Type B pancreatic cell (in vitro differentiated cells): ENCODE data around the gene AQP12B. TPM values are rescaled to one million over a fixed set of nuclear protein-coding genes. Genes with fewer than 3 reads are reported as not detected.

ENCODE experiments used
- DNase-seq: peaks from one replicate; pipeline ENCODE4 v3.0.0; 2021; ENCODE audit warnings: mixed read lengths; ENCODE audit not compliant: unreplicated experiment; ENCODE audit errors: extremely low spot score
- H3K27ac Mint-ChIP-seq: 2 replicates; pipeline ENCODE4 v1.8.0; 2021; ENCODE audit warnings: mild to moderate bottlenecking, mixed read lengths
- H3K27me3 Mint-ChIP-seq: 2 replicates; pipeline ENCODE4 v1.8.0; 2021; ENCODE audit warnings: mixed read lengths
- H3K36me3 Mint-ChIP-seq: 2 replicates; pipeline ENCODE4 v1.8.0; 2021; ENCODE audit warnings: mixed read lengths
- H3K4me1 Mint-ChIP-seq: one replicate; pipeline ENCODE4 v1.8.0; 2021; ENCODE audit warnings: mixed read lengths; ENCODE audit not compliant: unreplicated experiment
- H3K4me3 Mint-ChIP-seq: 2 replicates; pipeline ENCODE4 v1.8.0; 2021; ENCODE audit warnings: mild to moderate bottlenecking, mixed read lengths
- H3K9me3 Mint-ChIP-seq: 2 replicates; pipeline ENCODE4 v1.8.0; 2021; ENCODE audit warnings: mixed read lengths
- CTCF ChIP-seq: fragments of 200-600 bp; sonication (generic); conservative IDR thresholded peaks from 2 replicates; pipeline ENCODE4 v1.5.0; 2021; ENCODE audit warnings: antibody characterized with exemption, mild to moderate bottlenecking
- total RNA-seq: library from RNA; stranded (reverse); gene quantifications from 2 replicates; pipeline ENCODE4 v1.2.1, GENCODE V29; 2021; ENCODE audit warnings: low replicate concordance

AQP12B gene
- total RNA-seq, 1 donor from 2014 or later, result 0.43 TPM

GRCh38 chr2:240637116-240637900 lies 45.4 kb downstream of the AQP12B start:
- H3K4me3 Mint-ChIP-seq, result no peak overlapping the region
- no peaks in the 10 kb centered on the region for H3K4me1 Mint-ChIP-seq
- H3K27me3 Mint-ChIP-seq, result peaks cover 28% of the 10 kb centered on the region
- no peak overlapping the region for H3K27ac Mint-ChIP-seq
- DNase-seq, result peak; percentile 66
- no peak for TF ChIP-seq CTCF
- H3K36me3 Mint-ChIP-seq, result no peaks in the 10 kb centered on the region
- peaks cover 8% of the 10 kb centered on the region for H3K9me3 Mint-ChIP-seq

GRCh38 chr2:240636563-240637115 lies 46.0 kb downstream of the AQP12B start:
- Mint-ChIP-seq H3K4me1 (no peaks in the 10 kb centered on the region), H3K27ac (no peak overlapping the region), H3K4me3 (no peak overlapping the region), H3K9me3 (peaks cover 8% of the 10 kb centered on the region), H3K27me3 (peaks cover 28% of the 10 kb centered on the region), H3K36me3 (no peaks in the 10 kb centered on the region)
- no peak for DNase-seq
- TF ChIP-seq CTCF, result no peak

GRCh38 chr2:240635998-240636547 lies 46.6 kb downstream of the AQP12B start:
- Mint-ChIP-seq H3K4me3 (no peak overlapping the region), H3K9me3 (peaks cover 8% of the 10 kb centered on the region), H3K27ac (no peak overlapping the region), H3K36me3 (no peaks in the 10 kb centered on the region), H3K27me3 (peaks cover 28% of the 10 kb centered on the region), H3K4me1 (no peaks in the 10 kb centered on the region)
- TF ChIP-seq CTCF, result no peak
- no peak for DNase-seq

- Mint-ChIP-seq H3K27ac (no peak overlapping the region), H3K4me3 (no peak overlapping the region), H3K36me3 (no peaks in the 10 kb centered on the region), H3K4me1 (no peaks in the 10 kb centered on the region), H3K9me3 (peaks cover 8% of the 10 kb centered on the region), H3K27me3 (peaks cover 26% of the 10 kb centered on the region)
- TF ChIP-seq CTCF, result no peak
- no peak for DNase-seq
Observed at GRCh38 chr2:240635121-240635997, 47.3 kb downstream of the AQP12B start.

GRCh38 chr2:240632306-240632721 lies 50.4 kb downstream of the AQP12B start:
- H3K9me3 Mint-ChIP-seq, result peaks cover 8% of the 10 kb centered on the region
- no peak for TF ChIP-seq CTCF
- no peaks in the 10 kb centered on the region for H3K4me1 Mint-ChIP-seq
- no peaks in the 10 kb centered on the region for H3K36me3 Mint-ChIP-seq
- H3K27me3 Mint-ChIP-seq, result peaks cover under 1% of the 10 kb centered on the region
- no peak overlapping the region for H3K4me3 Mint-ChIP-seq
- H3K27ac Mint-ChIP-seq, result no peak overlapping the region
- peak; percentile 39 for DNase-seq
